Globus pallidus (tissue), 1 donor: ENCODE data around the gene NAALADL1.
"Not testable (repeated sequence)": the region's sequence is repeated elsewhere in the genome, so short reads cannot be mapped to it uniquely, and the experiment has no call there.

Source experiments
- DNase-seq: peaks from one replicate; pipeline ENCODE4 v3.0.0-alpha.2; 2015; ENCODE audit warnings: low spot score

NAALADL1 gene

GRCh38 chr11:65047581-65048422 is 10.6 kb downstream of the NAALADL1 start:
- DNase-seq: no peak

GRCh38 chr11:65045728-65046127 is 12.6 kb downstream of the NAALADL1 start:
- no peak for DNase-seq

GRCh38 chr11:65045061-65045460 is 13.3 kb downstream of the NAALADL1 start:
- DNase-seq: no peak

GRCh38 chr11:65043881-65044501 is 14.4 kb downstream of the NAALADL1 start:
- DNase-seq: peak; percentile 47

- DNase-seq: no peak
Observed at GRCh38 chr11:65042891-65043290, 15.5 kb downstream of the NAALADL1 start.

GRCh38 chr11:65040847-65041622 is 17.3 kb downstream of the NAALADL1 start, which contains the start of gene SAC3D1:
Gene SAC3D1, plus strand, starts transcription at chr11:65041210. Its CDS starts 83 bp downstream, at chr11:65041293.
- DNase-seq: peak; percentile 86

- no peak for DNase-seq
Observed at GRCh38 chr11:65040520-65040846, 17.9 kb downstream of the NAALADL1 start.

- peak; percentile 75 for DNase-seq
Observed at GRCh38 chr11:65036931-65037330, 21.4 kb downstream of the NAALADL1 start.

GRCh38 chr11:65035579-65035978 is 22.8 kb downstream of the NAALADL1 start:
- DNase-seq: no peak

- DNase-seq: no peak
Observed at GRCh38 chr11:65034423-65034822, 23.9 kb downstream of the NAALADL1 start.

GRCh38 chr11:65032216-65032615 is 26.1 kb downstream of the NAALADL1 start:
- DNase-seq: no peak

- DNase-seq: peak; percentile 96
Observed at GRCh38 chr11:65027213-65028067, 30.9 kb downstream of the NAALADL1 start, which contains the start of gene SNX15. Gene SNX15, plus strand, starts transcription at chr11:65027439. Its CDS starts 99 bp downstream, at chr11:65027538.

- no peak for DNase-seq
Observed at GRCh38 chr11:65026810-65027209, 31.5 kb downstream of the NAALADL1 start.

- DNase-seq: not testable (repeated sequence)
Observed at GRCh38 chr11:65023502-65023901, 34.9 kb downstream of the NAALADL1 start.

- no peak for DNase-seq
Observed at GRCh38 chr11:65021509-65021908, 36.8 kb downstream of the NAALADL1 start.

GRCh38 chr11:65021003-65021402 is 37.4 kb downstream of the NAALADL1 start:
- no peak for DNase-seq

GRCh38 chr11:65019824-65020223 is 38.5 kb downstream of the NAALADL1 start:
- no peak for DNase-seq

- DNase-seq: no peak
Observed at GRCh38 chr11:65017937-65018336, 40.4 kb downstream of the NAALADL1 start.

- DNase-seq: no peak
Observed at GRCh38 chr11:65016705-65017104, 41.6 kb downstream of the NAALADL1 start.

GRCh38 chr11:65014726-65015227 is 43.6 kb downstream of the NAALADL1 start:
- no peak for DNase-seq
